ENCODE results near the gene SCGB1D4. TPM values are rescaled to one million over a fixed set of nuclear protein-coding genes. Genes with fewer than 3 reads are reported as not detected.

The SCGB1D4 gene, protein sequence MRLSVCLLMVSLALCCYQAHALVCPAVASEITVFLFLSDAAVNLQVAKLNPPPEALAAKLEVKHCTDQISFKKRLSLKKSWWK
- total RNA-seq, result not detected in 2 replicates

DNA sequence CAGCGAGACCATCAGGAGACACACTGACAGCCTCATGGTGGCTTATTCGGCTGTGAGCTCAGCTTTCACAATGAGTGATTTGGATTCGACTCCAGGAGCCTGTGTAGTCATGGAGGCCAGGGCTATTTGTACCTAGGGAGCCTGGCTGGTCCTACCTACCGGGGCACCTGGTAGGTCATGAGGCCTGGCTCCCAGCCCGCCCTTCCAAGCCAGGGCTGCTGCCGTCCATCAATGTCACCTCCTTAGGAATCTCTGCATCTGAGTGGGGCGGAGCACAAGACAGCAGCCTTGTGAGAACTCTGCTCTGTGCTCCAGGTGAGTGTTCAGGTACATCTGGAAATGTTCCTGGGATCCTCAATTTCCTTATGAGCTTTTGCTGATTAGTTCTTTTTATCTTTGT, at the start of gene SCGB1D4:
Gene SCGB1D4 (minus strand): TSS at position 101 of the 400 bp plus-strand sequence. CDS start 65 bp downstream, at position 36.

DNA sequence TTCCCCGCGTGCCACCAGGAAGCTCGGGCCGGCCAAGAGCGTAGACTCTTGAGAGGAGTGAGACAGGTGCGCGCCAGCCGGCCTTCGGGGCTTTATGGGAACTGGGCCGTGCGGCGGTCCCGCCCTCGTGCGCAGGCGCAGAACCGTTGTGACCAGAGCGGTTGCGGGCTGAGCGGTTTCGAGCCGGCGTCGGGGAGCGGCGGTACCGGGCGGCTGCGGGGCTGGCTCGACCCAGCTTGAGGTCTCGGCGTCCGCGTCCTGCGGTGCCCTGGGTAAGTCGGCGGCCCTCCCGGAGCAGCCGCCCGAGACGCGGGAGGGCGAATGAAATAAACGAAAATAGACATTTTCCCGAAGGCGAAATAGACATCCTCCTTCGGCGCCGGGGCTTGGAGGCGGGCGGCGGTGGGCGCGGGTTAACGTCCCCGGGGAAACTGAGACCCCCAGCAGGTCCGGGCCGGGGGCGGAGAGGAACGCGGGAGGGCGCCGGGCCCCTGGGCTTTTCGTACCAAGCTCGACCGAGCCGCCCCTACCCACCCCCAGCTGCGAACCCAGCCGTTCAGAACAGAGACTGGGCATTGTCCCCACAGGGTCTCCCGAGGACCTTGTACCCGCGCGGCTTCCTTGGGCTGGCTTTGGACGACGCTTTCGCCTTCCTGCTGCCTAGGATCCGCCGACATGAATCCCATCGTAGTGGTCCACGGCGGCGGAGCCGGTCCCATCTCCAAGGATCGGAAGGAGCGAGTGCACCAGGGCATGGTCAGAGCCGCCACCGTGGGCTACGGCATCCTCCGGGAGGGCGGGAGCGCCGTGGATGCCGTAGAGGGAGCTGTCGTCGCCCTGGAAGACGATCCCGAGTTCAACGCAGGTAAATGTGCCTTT, 38.7 kb upstream of the SCGB1D4 start, which contains the start of gene ASRGL1:
Gene ASRGL1 (plus strand): TSS at position 146 of the 879 bp plus-strand sequence. CDS start 530 bp downstream, at position 676.

DNA sequence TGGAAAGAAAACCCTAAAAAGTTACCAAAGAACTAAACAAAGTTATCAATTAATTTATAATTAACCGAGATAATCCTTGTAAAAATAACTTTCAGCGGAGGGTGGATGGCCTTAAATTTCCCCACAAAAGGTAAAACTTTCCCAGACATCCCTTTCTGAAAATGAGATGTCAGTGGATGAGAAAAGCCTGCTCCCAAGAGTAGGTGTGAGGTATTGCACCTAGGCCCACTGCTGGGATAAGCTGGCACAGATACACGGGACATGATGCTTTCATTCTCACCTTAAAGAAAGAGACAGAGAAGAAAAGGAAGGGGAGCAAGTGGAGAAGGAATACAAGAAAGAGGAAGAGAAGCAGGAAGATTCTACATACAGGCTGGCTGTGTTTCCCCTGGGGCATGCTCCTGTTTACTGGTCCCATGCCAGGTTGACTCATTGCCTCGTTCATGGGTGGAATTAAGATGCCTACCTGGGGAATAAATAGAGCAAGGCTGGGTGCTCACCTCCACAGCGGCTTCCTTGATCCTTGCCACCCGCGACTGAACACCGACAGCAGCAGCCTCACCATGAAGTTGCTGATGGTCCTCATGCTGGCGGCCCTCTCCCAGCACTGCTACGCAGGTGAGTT, 29.1 kb downstream of the SCGB1D4 start, which contains the start of gene SCGB2A2:
Gene SCGB2A2 (plus strand): TSS at position 505 of the 625 bp plus-strand sequence. CDS start 59 bp downstream, at position 564.

Other genes starting within 250 kb of the SCGB1D4 start
- gene INCENP, start 175.1 kb downstream of the SCGB1D4 start, total RNA-seq, result 34.3 and 52.5 TPM in 2 replicates
- not detected in 2 replicates for gene SCGB1D1, start 108.9 kb downstream of the SCGB1D4 start, total RNA-seq
- gene SCGB2A1, start 90.4 kb downstream of the SCGB1D4 start, total RNA-seq, result not detected in 2 replicates
- gene SCGB1D2, start 56.8 kb downstream of the SCGB1D4 start, total RNA-seq, result not detected in 2 replicates
- gene SCGB2A2, start 28.9 kb downstream of the SCGB1D4 start, total RNA-seq, result not detected in 2 replicates
- 10.5 and 16.7 TPM in 2 replicates for gene ASRGL1, start 38.4 kb upstream of the SCGB1D4 start, total RNA-seq
- gene SCGB1A1, start 120.0 kb upstream of the SCGB1D4 start, total RNA-seq, result not detected in 2 replicates
- gene AHNAK, start 247.7 kb upstream of the SCGB1D4 start, total RNA-seq, result 544 and 655 TPM in 2 replicates